GM18870 (cell line): ENCODE measurements around the gene ADIRF.
"Not testable (repeated sequence)": the region's sequence is repeated elsewhere in the genome, so short reads cannot be mapped to it uniquely, and the experiment has no call there.

Experiments
- ATAC-seq: cut with Tn5 transposase; IDR thresholded peaks from one replicate; pipeline ENCODE4 v1.9.1; 2021; ENCODE audit warnings: moderate library complexity; ENCODE audit not compliant: unreplicated experiment

The ADIRF gene

GRCh38 chr10:86945361-86946212, 22.7 kb upstream of the ADIRF start:
- no peak for ATAC-seq

GRCh38 chr10:86946213-86947155, 21.8 kb upstream of the ADIRF start:
- ATAC-seq = no peak

GRCh38 chr10:86947806-86948205, 20.5 kb upstream of the ADIRF start:
- not testable (repeated sequence) for ATAC-seq

GRCh38 chr10:86950349-86950748, 17.9 kb upstream of the ADIRF start:
- ATAC-seq = no peak

- no peak for ATAC-seq
Observed at GRCh38 chr10:86951184-86951761, 17.0 kb upstream of the ADIRF start.

- no peak for ATAC-seq
Observed at GRCh38 chr10:86952106-86952505, 16.2 kb upstream of the ADIRF start.

GRCh38 chr10:86952697-86953096, 15.6 kb upstream of the ADIRF start:
- not testable (repeated sequence) for ATAC-seq

GRCh38 chr10:86953747-86954680, 14.3 kb upstream of the ADIRF start:
- no peak for ATAC-seq

GRCh38 chr10:86954681-86955500, 13.4 kb upstream of the ADIRF start:
- no peak for ATAC-seq

- no peak for ATAC-seq
Observed at GRCh38 chr10:86955501-86956194, 12.6 kb upstream of the ADIRF start.

- no peak for ATAC-seq
Observed at GRCh38 chr10:86956195-86956847, 12.0 kb upstream of the ADIRF start.

GRCh38 chr10:86956848-86957448, 11.3 kb upstream of the ADIRF start:
- no peak for ATAC-seq

GRCh38 chr10:86957471-86958115, 10.7 kb upstream of the ADIRF start, which contains the start of gene MMRN2:
Gene MMRN2 (minus strand): TSS chr10:86957615. CDS start chr10:86957541, 74 bp downstream.
- ATAC-seq = no peak

- ATAC-seq = no peak
Observed at GRCh38 chr10:86958116-86958900, 10.0 kb upstream of the ADIRF start, which contains the start of gene SNCG. Gene SNCG (plus strand): TSS chr10:86958599. CDS start chr10:86958698, 99 bp downstream.

- no peak for ATAC-seq
Observed at GRCh38 chr10:86958901-86959736, 9.2 kb upstream of the ADIRF start.

GRCh38 chr10:86959737-86960002, 8.6 kb upstream of the ADIRF start:
- no peak for ATAC-seq
